Dermis blood vessel endothelial cell (primary cell): ENCODE data around the gene SMG5. TPM values are rescaled to one million over a fixed set of nuclear protein-coding genes. Genes with fewer than 3 reads are reported as not detected.

Experiments
- DNase-seq: peaks from one replicate; pipeline ENCODE4 v3.0.0; 2010
- total RNA-seq: library from RNA; depleted of rRNA; stranded (reverse); fragments of >200 nt; gene quantifications from 2 replicates; pipeline ENCODE4 v1.2.3, GENCODE V29; 2014

The SMG5 gene
- total RNA-seq, 1 donor from 2014 or later = 74.2 TPM

GRCh38 chr1:156213644-156213966, 69.0 kb downstream of the SMG5 start:
- no peak for DNase-seq

GRCh38 chr1:156212833-156213643, 69.6 kb downstream of the SMG5 start, which contains the start of gene PMF1:
PMF1 (plus strand) TSS chr1:156213007; CDS start chr1:156213016, 9 bp downstream.
- peak; percentile 98 for DNase-seq

GRCh38 chr1:156212130-156212529, 70.5 kb downstream of the SMG5 start:
- DNase-seq = no peak

- no peak for DNase-seq
These were observed 71.4 kb downstream of the SMG5 start for GRCh38 chr1:156211243-156211642.

GRCh38 chr1:156204686-156205085, 77.9 kb downstream of the SMG5 start:
- no peak for DNase-seq

GRCh38 chr1:156203331-156203730, 79.3 kb downstream of the SMG5 start:
- no peak for DNase-seq

GRCh38 chr1:156200044-156200443, 82.6 kb downstream of the SMG5 start:
- no peak for DNase-seq

Other genes with a start within 250 kb of the SMG5 start
- gene UBQLN4, start 229.0 kb downstream of the SMG5 start, total RNA-seq = 16.3 and 23.4 TPM in 2 replicates
- 69.3 and 103 TPM in 2 replicates for gene LAMTOR2, start 228.0 kb downstream of the SMG5 start, total RNA-seq
- gene RAB25, start 221.7 kb downstream of the SMG5 start, total RNA-seq = not detected in 2 replicates
- gene MEX3A, start 200.4 kb downstream of the SMG5 start, total RNA-seq = 4.8 and 8.8 TPM in 2 replicates
- gene LMNA, start 168.1 kb downstream of the SMG5 start, total RNA-seq = 502 and 945 TPM in 2 replicates
- gene SEMA4A, start 129.2 kb downstream of the SMG5 start, total RNA-seq = 0.68 and 0.74 TPM in 2 replicates
- gene SLC25A44, start 88.7 kb downstream of the SMG5 start, total RNA-seq = 9.0 and 15.9 TPM in 2 replicates
- 64.2 and 66.4 TPM in 2 replicates for gene PMF1, start 69.8 kb downstream of the SMG5 start, total RNA-seq
- gene BGLAP, start 40.6 kb downstream of the SMG5 start, total RNA-seq = 0.19 TPM in 1 of 2 replicates, not detected in the other
- 0.19 and 0.68 TPM in 2 replicates for gene PAQR6, start 34.8 kb downstream of the SMG5 start, total RNA-seq
- gene TMEM79, start 1.5 kb upstream of the SMG5 start, total RNA-seq = 1.2 and 1.7 TPM in 2 replicates
- 48.3 and 50.4 TPM in 2 replicates for gene GLMP, start 12.9 kb upstream of the SMG5 start, total RNA-seq
- gene VHLL, start 16.5 kb upstream of the SMG5 start, total RNA-seq = not detected in 2 replicates
- 552 and 641 TPM in 2 replicates for gene CCT3, start 55.5 kb upstream of the SMG5 start, total RNA-seq
- gene TSACC, start 55.7 kb upstream of the SMG5 start, total RNA-seq = not detected in 2 replicates
- not detected in 2 replicates for gene RHBG, start 86.4 kb upstream of the SMG5 start, total RNA-seq
- gene MEF2D, start 217.9 kb upstream of the SMG5 start, total RNA-seq = 10.7 and 11.6 TPM in 2 replicates